ENCODE results near the gene LRRK2. TPM values are rescaled to one million over a fixed set of nuclear protein-coding genes. Genes with fewer than 3 reads are reported as not detected.

Gene LRRK2
- total and polyA plus RNA-seq, 10 of the 15 experiments (the other 5 are each of a cell fraction or from before 2014, with no cell fraction given) = 0.80 to 32.6 (median 1.4) TPM

DNA sequence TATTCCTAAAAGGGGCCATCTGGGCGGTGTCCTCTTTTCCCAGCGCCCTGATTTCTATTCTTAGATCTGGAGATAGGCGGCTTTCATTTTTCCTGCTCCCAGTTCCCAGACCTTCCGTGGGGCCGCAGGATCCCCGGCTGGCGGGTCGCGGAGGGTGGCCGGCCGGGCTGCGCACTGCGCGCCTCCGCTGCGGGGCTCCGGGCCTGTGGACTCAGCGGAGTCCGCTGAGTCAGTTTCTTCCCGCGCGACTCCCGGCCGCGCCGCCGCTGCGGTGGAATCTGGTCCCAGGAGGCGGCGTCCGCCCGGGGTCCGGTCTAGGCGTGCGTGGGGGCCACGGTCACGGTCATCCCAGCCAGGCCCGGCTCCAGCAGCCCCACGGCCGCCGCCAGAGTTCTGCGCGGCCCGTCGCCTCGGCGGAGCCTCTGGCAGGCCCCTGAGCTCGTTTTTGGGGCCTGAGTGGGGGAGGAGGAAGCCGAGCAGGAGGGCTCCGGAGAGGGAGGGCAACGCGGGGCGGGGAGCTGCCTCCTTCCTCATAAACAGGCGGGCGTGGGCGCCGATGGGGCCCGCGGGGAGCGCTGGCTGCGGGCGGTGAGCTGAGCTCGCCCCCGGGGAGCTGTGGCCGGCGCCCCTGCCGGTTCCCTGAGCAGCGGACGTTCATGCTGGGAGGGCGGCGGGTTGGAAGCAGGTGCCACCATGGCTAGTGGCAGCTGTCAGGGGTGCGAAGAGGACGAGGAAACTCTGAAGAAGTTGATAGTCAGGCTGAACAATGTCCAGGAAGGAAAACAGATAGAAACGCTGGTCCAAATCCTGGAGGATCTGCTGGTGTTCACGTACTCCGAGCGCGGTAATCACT is at the start of gene LRRK2 (continued):
- TF ChIP-seq ZNF207 (IDR thresholded peaks at IDR 0.05; ENCODE audit: borderline replicate concordance) (no peak), YY1 (IDR thresholded peaks at IDR 0.05; ENCODE audit: low read depth, low read length) (0 out of 2 replicates have a peak, but pooled peaks have one; percentile 29), CHD1 (IDR thresholded peaks at IDR 0.05; ENCODE audit: low read depth, low read length) (no peak), MEF2B (IDR thresholded peaks at IDR 0.05; ENCODE audit: partially characterized antibody, poor library complexity, severe bottlenecking) (peak; percentile 94), RAD21 (IDR thresholded peaks at IDR 0.05; ENCODE audit: insufficient read depth, low read depth, low read length) (no peak), STAT1 (conservative IDR thresholded peaks at IDR 0.05) (0 out of 2 replicates have a peak, but pooled peaks have one; percentile 14), SUPT20H (IDR thresholded peaks at IDR 0.05; ENCODE audit: borderline replicate concordance, control insufficient read depth, low read depth, low read length) (no peak), MTA3 (IDR thresholded peaks at IDR 0.05; ENCODE audit: borderline replicate concordance, low read length) (no peak), BCL11A (IDR thresholded peaks at IDR 0.05; ENCODE audit: low read depth, low read length) (no peak; the same call in 1 of the 2 replicates), MEF2A (IDR thresholded peaks at IDR 0.05; ENCODE audit: insufficient read depth, low read depth, low read length) (0 out of 2 replicates have a peak, but pooled peaks have one; percentile 52), RUNX3 (IDR thresholded peaks at IDR 0.05; ENCODE audit: low read length) (peak; percentile 42; the same call in 1 of the 2 replicates), IKZF1 (conservative IDR thresholded peaks at IDR 0.05) (peak; percentile 96), POLR2A (IDR thresholded peaks at IDR 0.05; ENCODE audit: low read depth, low read length) (peak; percentile 61), TCF3 (IDR thresholded peaks at IDR 0.05; ENCODE audit: borderline replicate concordance, insufficient read depth, low read depth, low read length) (no peak), BHLHE40 (IDR thresholded peaks at IDR 0.05; ENCODE audit: borderline replicate concordance in 1 of 2, low read depth in 2 of 2, low read length in 1 of 2) (peak; percentile 20 to 80; a peak in 2 of 4 replicates), SMARCA5 (IDR thresholded peaks at IDR 0.05) (0 out of 2 replicates have a peak, but pooled peaks have one; percentile 70), JUND (IDR thresholded peaks at IDR 0.05; ENCODE audit: low read depth, low read length) (0 out of 2 replicates have a peak, but pooled peaks have one; percentile 35), ASH2L (IDR thresholded peaks at IDR 0.05; ENCODE audit: borderline replicate concordance, low read depth) (no peak), CBFB (IDR thresholded peaks at IDR 0.05; ENCODE audit: low read depth) (no peak), HDGF (IDR thresholded peaks at IDR 0.05) (no peak), FOXK2 (IDR thresholded peaks at IDR 0.05) (no peak), ZBED1 (IDR thresholded peaks at IDR 0.05; ENCODE audit: borderline replicate concordance) (no peak)
- TF ChIP-seq, protein P1, sequence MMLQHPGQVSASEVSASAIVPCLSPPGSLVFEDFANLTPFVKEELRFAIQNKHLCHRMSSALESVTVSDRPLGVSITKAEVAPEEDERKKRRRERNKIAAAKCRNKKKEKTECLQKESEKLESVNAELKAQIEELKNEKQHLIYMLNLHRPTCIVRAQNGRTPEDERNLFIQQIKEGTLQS (IDR thresholded peaks at IDR 0.05; ENCODE audit: borderline replicate concordance, extremely low read depth, low read depth, low read length) = no peak
- TF ChIP-seq, protein P2, sequence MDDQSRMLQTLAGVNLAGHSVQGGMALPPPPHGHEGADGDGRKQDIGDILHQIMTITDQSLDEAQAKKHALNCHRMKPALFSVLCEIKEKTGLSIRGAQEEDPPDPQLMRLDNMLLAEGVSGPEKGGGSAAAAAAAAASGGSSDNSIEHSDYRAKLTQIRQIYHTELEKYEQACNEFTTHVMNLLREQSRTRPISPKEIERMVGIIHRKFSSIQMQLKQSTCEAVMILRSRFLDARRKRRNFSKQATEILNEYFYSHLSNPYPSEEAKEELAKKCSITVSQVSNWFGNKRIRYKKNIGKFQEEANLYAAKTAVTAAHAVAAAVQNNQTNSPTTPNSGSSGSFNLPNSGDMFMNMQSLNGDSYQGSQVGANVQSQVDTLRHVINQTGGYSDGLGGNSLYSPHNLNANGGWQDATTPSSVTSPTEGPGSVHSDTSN (IDR thresholded peaks at IDR 0.05; ENCODE audit: insufficient replicate concordance, low read depth, low read length) = no peak
- TF ChIP-seq, protein P3, sequence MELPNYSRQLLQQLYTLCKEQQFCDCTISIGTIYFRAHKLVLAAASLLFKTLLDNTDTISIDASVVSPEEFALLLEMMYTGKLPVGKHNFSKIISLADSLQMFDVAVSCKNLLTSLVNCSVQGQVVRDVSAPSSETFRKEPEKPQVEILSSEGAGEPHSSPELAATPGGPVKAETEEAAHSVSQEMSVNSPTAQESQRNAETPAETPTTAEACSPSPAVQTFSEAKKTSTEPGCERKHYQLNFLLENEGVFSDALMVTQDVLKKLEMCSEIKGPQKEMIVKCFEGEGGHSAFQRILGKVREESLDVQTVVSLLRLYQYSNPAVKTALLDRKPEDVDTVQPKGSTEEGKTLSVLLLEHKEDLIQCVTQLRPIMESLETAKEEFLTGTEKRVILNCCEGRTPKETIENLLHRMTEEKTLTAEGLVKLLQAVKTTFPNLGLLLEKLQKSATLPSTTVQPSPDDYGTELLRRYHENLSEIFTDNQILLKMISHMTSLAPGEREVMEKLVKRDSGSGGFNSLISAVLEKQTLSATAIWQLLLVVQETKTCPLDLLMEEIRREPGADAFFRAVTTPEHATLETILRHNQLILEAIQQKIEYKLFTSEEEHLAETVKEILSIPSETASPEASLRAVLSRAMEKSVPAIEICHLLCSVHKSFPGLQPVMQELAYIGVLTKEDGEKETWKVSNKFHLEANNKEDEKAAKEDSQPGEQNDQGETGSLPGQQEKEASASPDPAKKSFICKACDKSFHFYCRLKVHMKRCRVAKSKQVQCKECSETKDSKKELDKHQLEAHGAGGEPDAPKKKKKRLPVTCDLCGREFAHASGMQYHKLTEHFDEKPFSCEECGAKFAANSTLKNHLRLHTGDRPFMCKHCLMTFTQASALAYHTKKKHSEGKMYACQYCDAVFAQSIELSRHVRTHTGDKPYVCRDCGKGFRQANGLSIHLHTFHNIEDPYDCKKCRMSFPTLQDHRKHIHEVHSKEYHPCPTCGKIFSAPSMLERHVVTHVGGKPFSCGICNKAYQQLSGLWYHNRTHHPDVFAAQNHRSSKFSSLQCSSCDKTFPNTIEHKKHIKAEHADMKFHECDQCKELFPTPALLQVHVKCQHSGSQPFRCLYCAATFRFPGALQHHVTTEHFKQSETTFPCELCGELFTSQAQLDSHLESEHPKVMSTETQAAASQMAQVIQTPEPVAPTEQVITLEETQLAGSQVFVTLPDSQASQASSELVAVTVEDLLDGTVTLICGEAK (IDR thresholded peaks at IDR 0.05; ENCODE audit: borderline replicate concordance) = no peak
